Stimulated activated naive CD8-positive, alpha-beta T cell treated with anti-CD3 and anti-CD28 coated beads, Interleukin-15, Interleukin-2, amounts not matched to agents 100 U/mL and 50 U/mL, for 24 hours (primary cell): Measurements from ENCODE around the gene ATP2C2.
"Not testable (repeated sequence)": the region's sequence is repeated elsewhere in the genome, so short reads cannot be mapped to it uniquely, and the experiment has no call there.

Source experiments
- ATAC-seq: fragments of 150-1000 bp; cut with Tn5 transposase; one replicate; pipeline ENCODE4 v1.10.0; 2021
- DNase-seq: peaks from one replicate; pipeline ENCODE4 v3.0.0; 2021

ATP2C2 gene

GRCh38 chr16:84451010-84451676 is 82.8 kb downstream of the ATP2C2 start:
- ATAC-seq, DNase-seq: not testable (repeated sequence)

GRCh38 chr16:84451781-84452180 is 83.4 kb downstream of the ATP2C2 start:
- no peak for ATAC-seq
- no peak for DNase-seq

- ATAC-seq (no peak), DNase-seq (no peak)
Measured at GRCh38 chr16:84453061-84453752, 84.9 kb downstream of the ATP2C2 start.

GRCh38 chr16:84454611-84455010 is 86.3 kb downstream of the ATP2C2 start:
- ATAC-seq (no peak), DNase-seq (no peak)

GRCh38 chr16:84455031-84455430 is 86.7 kb downstream of the ATP2C2 start:
- no peak for ATAC-seq
- no peak for DNase-seq

GRCh38 chr16:84458606-84459532 is 90.5 kb downstream of the ATP2C2 start:
- DNase-seq (no peak), ATAC-seq (no peak)

GRCh38 chr16:84459533-84459894 is 91.2 kb downstream of the ATP2C2 start:
- ATAC-seq (no peak), DNase-seq (no peak)

GRCh38 chr16:84459941-84460405 is 91.6 kb downstream of the ATP2C2 start:
- DNase-seq (no peak), ATAC-seq (no peak)

GRCh38 chr16:84460406-84461028 is 92.2 kb downstream of the ATP2C2 start:
- no peak for DNase-seq
- ATAC-seq, result no peak

GRCh38 chr16:84461029-84461412 is 92.7 kb downstream of the ATP2C2 start:
- DNase-seq (no peak), ATAC-seq (no peak)

- DNase-seq (no peak), ATAC-seq (no peak)
Measured at GRCh38 chr16:84461413-84462295, 93.3 kb downstream of the ATP2C2 start.

- DNase-seq (no peak), ATAC-seq (peak; percentile 14)
Measured at GRCh38 chr16:84462296-84463210, 94.2 kb downstream of the ATP2C2 start.

- ATAC-seq (no peak), DNase-seq (no peak)
Measured at GRCh38 chr16:84463221-84463620, 94.9 kb downstream of the ATP2C2 start.

- DNase-seq (no peak), ATAC-seq (no peak)
Measured at GRCh38 chr16:84464116-84464515, 95.8 kb downstream of the ATP2C2 start.

GRCh38 chr16:84465154-84465553 is 96.8 kb downstream of the ATP2C2 start:
- DNase-seq, result no peak
- no peak for ATAC-seq

GRCh38 chr16:84466692-84467091 is 98.4 kb downstream of the ATP2C2 start:
- no peak for DNase-seq
- ATAC-seq, result no peak

- ATAC-seq, result peak; percentile 32
- no peak for DNase-seq
Measured at GRCh38 chr16:84467256-84467655, 98.9 kb downstream of the ATP2C2 start.

- no peak for ATAC-seq
- no peak for DNase-seq
Measured at GRCh38 chr16:84467709-84468108, 99.4 kb downstream of the ATP2C2 start.

GRCh38 chr16:84471316-84471715 is 103.0 kb downstream of the ATP2C2 start:
- DNase-seq (no peak), ATAC-seq (no peak)

- DNase-seq (no peak), ATAC-seq (no peak)
Measured at GRCh38 chr16:84471966-84472365, 103.6 kb downstream of the ATP2C2 start.
